Measurements from ENCODE around the gene USP17L15. TPM values are rescaled to one million over a fixed set of nuclear protein-coding genes. Genes with fewer than 3 reads are reported as not detected.
"Not testable (repeated sequence)": the region's sequence is repeated elsewhere in the genome, so short reads cannot be mapped to it uniquely, and the experiment has no call there.

The USP17L15 gene
- total and polyA plus RNA-seq, 2 of the 4 experiments (the other 2 are of a cell fraction), result not detected

DNA sequence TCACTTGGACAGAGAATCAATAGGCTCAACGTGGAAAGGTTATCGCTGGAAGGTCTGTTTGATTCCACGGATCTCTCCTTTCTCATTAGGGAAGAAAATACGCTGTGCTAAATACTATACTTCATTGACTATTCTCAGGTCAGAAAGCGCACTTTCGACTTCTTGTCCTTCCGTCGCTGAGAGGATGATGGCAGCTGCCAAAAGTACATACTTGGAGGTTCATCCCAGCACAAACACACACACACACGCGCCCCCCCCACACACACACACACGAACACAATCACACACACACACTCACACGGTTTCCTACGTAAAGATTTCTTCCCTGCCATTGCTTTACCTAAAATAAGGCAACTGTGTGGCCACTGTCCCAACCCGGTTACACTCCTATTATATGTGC, 19.5 kb upstream of the USP17L15 start:
- H3K23ac ChIP-seq (ENCODE audit: low read depth, low read length); BruUV-seq (replicated peaks); H4K8ac ChIP-seq (ENCODE audit: low read depth in 2 of 2, low read length in 2 of 2); H3K4me2 ChIP-seq (ENCODE audit: low read depth, low read length); H2BK20ac ChIP-seq (ENCODE audit: low read depth, low read length); H2BK15ac ChIP-seq (ENCODE audit: low read depth, low read length); ATAC-seq (ENCODE audit: low read depth); H3K4me1 ChIP-seq (ENCODE audit: control insufficient read depth, insufficient read depth, low read length); intact Hi-C loops (cut with micrococcal nuclease); H3K18ac ChIP-seq (ENCODE audit: low read depth, low read length); H4K20me1 ChIP-seq (ENCODE audit: insufficient read depth, low read length); H3K14ac ChIP-seq (replicated peaks; ENCODE audit: low read depth, low read length); H3K27ac ChIP-seq (ENCODE audit: insufficient read depth, low read length); H2BK5ac ChIP-seq (ENCODE audit: low read depth, low read length, poor library complexity, severe bottlenecking); H3K79me1 ChIP-seq (ENCODE audit: low read depth in 1 of 2, low read length in 2 of 2); H2AFZ ChIP-seq (replicated peaks; ENCODE audit: low read length, poor library complexity); dilution Hi-C loops (cut with HindIII; ENCODE audit: low sequenced_read_pairs, unreplicated experiment); H3K9me1 ChIP-seq (ENCODE audit: insufficient read depth, low read length); H2AK5ac ChIP-seq (ENCODE audit: low read depth, low read length); H3K9me3 ChIP-seq (ENCODE audit: control insufficient read depth, insufficient read depth, low read length); H3K56ac ChIP-seq (ENCODE audit: extremely low read depth, insufficient read depth, low read length); H3K9ac ChIP-seq (ENCODE audit: low read depth, low read length); H3K36me3 ChIP-seq (ENCODE audit: control insufficient read depth, insufficient read depth, low read length); H3K27me3 ChIP-seq (ENCODE audit: control insufficient read depth, insufficient read depth, low read length); DNase-seq; H3K4ac ChIP-seq (ENCODE audit: low read depth, low read length); H2BK120ac ChIP-seq (ENCODE audit: low read depth, low read length); in situ Hi-C loops (cut with MboI; ENCODE audit: low sequenced_read_pairs); H2AK9ac ChIP-seq (replicated peaks; ENCODE audit: low read depth, low read length, poor library complexity); H3K4me3 ChIP-seq (ENCODE audit: insufficient read depth, low read depth, low read length); H4K5ac ChIP-seq (ENCODE audit: low read depth, low read length); H4K91ac ChIP-seq (ENCODE audit: insufficient read depth, low read depth, low read length); POLR2A ChIA-PET (ENCODE audit: unreplicated experiment); CTCF ChIA-PET: not testable (repeated sequence)
- no CpG with 5 or more reads among the region's 14 CpGs for WGBS, 2 experiments (ENCODE audit: extremely low coverage in 2 of 2, insufficient read length in 1 of 2)

- H3K4me1 ChIP-seq (ENCODE audit: control insufficient read depth, insufficient read depth, low read length); H2AK9ac ChIP-seq (replicated peaks; ENCODE audit: low read depth, low read length, poor library complexity); dilution Hi-C loops (cut with HindIII; ENCODE audit: low sequenced_read_pairs, unreplicated experiment); H4K91ac ChIP-seq (ENCODE audit: insufficient read depth, low read depth, low read length); H3K9me1 ChIP-seq (ENCODE audit: insufficient read depth, low read length); H3K9me3 ChIP-seq (ENCODE audit: control insufficient read depth, insufficient read depth, low read length); H3K23ac ChIP-seq (ENCODE audit: low read depth, low read length); CTCF ChIA-PET; H3K14ac ChIP-seq (replicated peaks; ENCODE audit: low read depth, low read length); DNase-seq; H2AK5ac ChIP-seq (ENCODE audit: low read depth, low read length); H2BK5ac ChIP-seq (ENCODE audit: low read depth, low read length, poor library complexity, severe bottlenecking); H3K4me2 ChIP-seq (ENCODE audit: low read depth, low read length); BruUV-seq (replicated peaks); intact Hi-C loops (cut with micrococcal nuclease); H3K18ac ChIP-seq (ENCODE audit: low read depth, low read length); H3K9ac ChIP-seq (ENCODE audit: low read depth, low read length); H4K5ac ChIP-seq (ENCODE audit: low read depth, low read length); H3K27me3 ChIP-seq (ENCODE audit: control insufficient read depth, insufficient read depth, low read length); H3K4me3 ChIP-seq (ENCODE audit: insufficient read depth, low read depth, low read length); H3K4ac ChIP-seq (ENCODE audit: low read depth, low read length); H2BK120ac ChIP-seq (ENCODE audit: low read depth, low read length); H4K8ac ChIP-seq (ENCODE audit: low read depth in 2 of 2, low read length in 2 of 2); POLR2A ChIA-PET (ENCODE audit: unreplicated experiment); H2BK15ac ChIP-seq (ENCODE audit: low read depth, low read length); H2BK20ac ChIP-seq (ENCODE audit: low read depth, low read length); H3K79me1 ChIP-seq (ENCODE audit: low read depth in 1 of 2, low read length in 2 of 2); H4K20me1 ChIP-seq (ENCODE audit: insufficient read depth, low read length); H3K56ac ChIP-seq (ENCODE audit: extremely low read depth, insufficient read depth, low read length); in situ Hi-C loops (cut with MboI; ENCODE audit: low sequenced_read_pairs); H3K27ac ChIP-seq (ENCODE audit: insufficient read depth, low read length); H2AFZ ChIP-seq (replicated peaks; ENCODE audit: low read length, poor library complexity); H3K36me3 ChIP-seq (ENCODE audit: control insufficient read depth, insufficient read depth, low read length); ATAC-seq (ENCODE audit: low read depth): not testable (repeated sequence)
- WGBS, 2 experiments (ENCODE audit: extremely low coverage in 2 of 2, insufficient read length in 1 of 2), result no CpG with 5 or more reads among the region's 14 CpGs
Observed at GRCh38 chr4:9215105-9215504, 19.1 kb upstream of the USP17L15 start, which contains the start of gene USP17L11. USP17L11 (plus strand) TSS chr4:9215405; CDS start chr4:9215405, 0 bp downstream.

Data from IMR-90 (cell line).